Gastroesophageal sphincter (tissue), 3 donors: ENCODE results near the gene PERP.

ENCODE experiments used
- EP300 ChIP-seq: sonication (generic); formaldehyde crosslinking; IDR thresholded peaks from one replicate; pipeline ENCODE4 v1.6.1; 2017; ENCODE audit warnings: antibody characterized with exemption, mild to moderate bottlenecking
- POLR2A ChIP-seq, 2 donors: fragments of 450-650 bp; IDR thresholded peaks; one replicate each; pipeline ENCODE4 v1.6.1; 2017; ENCODE audit warnings: antibody characterized with exemption in 2 of 2, mild to moderate bottlenecking in 2 of 2, moderate library complexity in 1 of 2
- POLR2AphosphoS5 ChIP-seq: sonication (generic); formaldehyde crosslinking; IDR thresholded peaks from one replicate; pipeline ENCODE4 v1.6.1; 2017; ENCODE audit warnings: antibody characterized with exemption
- TF ChIP-seq, protein P1 (sequence below), 4 experiments: fragments of 200-600 bp in 2 of 4; fragments of 450-650 bp in 2 of 4; sonication (generic) in 1 of 4; IDR thresholded peaks; one replicate each; pipeline ENCODE4 v1.5.1; 2017 to 2019; ENCODE audit warnings: antibody characterized with exemption in 4 of 4, mild to moderate bottlenecking in 2 of 4, moderate library complexity in 2 of 4

- TF ChIP-seq POLR2A (IDR thresholded peaks at IDR 0.05) (no peak), EP300 (no peak), POLR2AphosphoS5 (no peak)
- TF ChIP-seq, protein P1, sequence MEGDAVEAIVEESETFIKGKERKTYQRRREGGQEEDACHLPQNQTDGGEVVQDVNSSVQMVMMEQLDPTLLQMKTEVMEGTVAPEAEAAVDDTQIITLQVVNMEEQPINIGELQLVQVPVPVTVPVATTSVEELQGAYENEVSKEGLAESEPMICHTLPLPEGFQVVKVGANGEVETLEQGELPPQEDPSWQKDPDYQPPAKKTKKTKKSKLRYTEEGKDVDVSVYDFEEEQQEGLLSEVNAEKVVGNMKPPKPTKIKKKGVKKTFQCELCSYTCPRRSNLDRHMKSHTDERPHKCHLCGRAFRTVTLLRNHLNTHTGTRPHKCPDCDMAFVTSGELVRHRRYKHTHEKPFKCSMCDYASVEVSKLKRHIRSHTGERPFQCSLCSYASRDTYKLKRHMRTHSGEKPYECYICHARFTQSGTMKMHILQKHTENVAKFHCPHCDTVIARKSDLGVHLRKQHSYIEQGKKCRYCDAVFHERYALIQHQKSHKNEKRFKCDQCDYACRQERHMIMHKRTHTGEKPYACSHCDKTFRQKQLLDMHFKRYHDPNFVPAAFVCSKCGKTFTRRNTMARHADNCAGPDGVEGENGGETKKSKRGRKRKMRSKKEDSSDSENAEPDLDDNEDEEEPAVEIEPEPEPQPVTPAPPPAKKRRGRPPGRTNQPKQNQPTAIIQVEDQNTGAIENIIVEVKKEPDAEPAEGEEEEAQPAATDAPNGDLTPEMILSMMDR (IDR thresholded peaks at IDR 0.05), result peak; percentile 94 to 98 (median 96)
These were observed 2.1 kb upstream of the PERP start for GRCh38 chr6:138109042-138109997.
